PFSK-1 (cell line): Measurements from ENCODE around the gene RASGRF1.

Experiments
- POLR2AphosphoS5 ChIP-seq: IDR thresholded peaks from 2 replicates; pipeline ENCODE4 v1.6.1; 2012; ENCODE audit warnings: low read depth, mild to moderate bottlenecking, control low read depth, low read length, moderate library complexity
- TF ChIP-seq, protein P1 (sequence below), 2 experiments: IDR thresholded peaks; 2 replicates each; pipeline versions ENCODE4 v1.6.1 to v1.8.0; 2011 to 2012; ENCODE audit warnings: low read depth in 2 of 2, low read length in 2 of 2, control low read depth in 1 of 2, inconsistent platforms in 1 of 2, mild to moderate bottlenecking in 1 of 2, moderate library complexity in 1 of 2; ENCODE audit not compliant: insufficient read depth in 1 of 2

DNA sequence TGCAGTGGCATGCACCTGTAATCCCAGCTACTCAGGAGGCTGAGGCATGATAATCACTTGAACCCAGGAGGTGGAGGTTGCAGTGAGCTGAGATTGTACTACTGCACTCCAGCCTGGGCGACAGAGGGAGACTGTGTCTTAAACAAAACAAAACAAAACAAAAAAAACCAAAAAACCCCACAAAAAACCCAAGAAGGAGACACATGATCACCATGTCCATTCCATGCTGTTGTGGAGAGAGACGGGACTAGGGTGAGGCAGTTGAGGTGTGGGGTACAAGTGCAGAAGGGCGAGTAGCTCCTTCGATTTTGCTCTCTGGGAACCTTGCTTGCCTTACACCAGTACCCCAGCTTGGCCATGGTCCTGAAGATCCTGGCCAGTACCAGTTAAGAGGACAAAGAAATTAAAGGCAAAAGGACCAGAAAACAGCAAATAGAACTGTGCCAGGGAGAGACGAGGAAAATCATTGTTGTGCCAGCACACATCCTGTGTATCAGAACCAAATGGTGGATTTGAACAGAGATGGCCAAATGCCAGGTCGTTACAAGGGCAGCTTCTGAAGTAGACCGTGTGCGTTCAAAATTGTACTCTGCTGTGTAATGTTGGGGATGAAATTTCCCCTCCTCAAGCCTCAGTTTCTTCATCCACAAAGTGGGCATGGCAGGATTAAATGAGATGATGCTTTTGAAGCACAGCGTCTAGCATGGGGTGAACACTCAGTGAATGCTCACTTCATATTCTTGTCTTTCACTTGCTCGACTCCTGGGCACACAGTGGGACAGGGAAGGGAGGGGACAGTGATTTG lies 102.8 kb downstream of the RASGRF1 start:
- no peak for TF ChIP-seq POLR2AphosphoS5
- TF ChIP-seq, protein P1, sequence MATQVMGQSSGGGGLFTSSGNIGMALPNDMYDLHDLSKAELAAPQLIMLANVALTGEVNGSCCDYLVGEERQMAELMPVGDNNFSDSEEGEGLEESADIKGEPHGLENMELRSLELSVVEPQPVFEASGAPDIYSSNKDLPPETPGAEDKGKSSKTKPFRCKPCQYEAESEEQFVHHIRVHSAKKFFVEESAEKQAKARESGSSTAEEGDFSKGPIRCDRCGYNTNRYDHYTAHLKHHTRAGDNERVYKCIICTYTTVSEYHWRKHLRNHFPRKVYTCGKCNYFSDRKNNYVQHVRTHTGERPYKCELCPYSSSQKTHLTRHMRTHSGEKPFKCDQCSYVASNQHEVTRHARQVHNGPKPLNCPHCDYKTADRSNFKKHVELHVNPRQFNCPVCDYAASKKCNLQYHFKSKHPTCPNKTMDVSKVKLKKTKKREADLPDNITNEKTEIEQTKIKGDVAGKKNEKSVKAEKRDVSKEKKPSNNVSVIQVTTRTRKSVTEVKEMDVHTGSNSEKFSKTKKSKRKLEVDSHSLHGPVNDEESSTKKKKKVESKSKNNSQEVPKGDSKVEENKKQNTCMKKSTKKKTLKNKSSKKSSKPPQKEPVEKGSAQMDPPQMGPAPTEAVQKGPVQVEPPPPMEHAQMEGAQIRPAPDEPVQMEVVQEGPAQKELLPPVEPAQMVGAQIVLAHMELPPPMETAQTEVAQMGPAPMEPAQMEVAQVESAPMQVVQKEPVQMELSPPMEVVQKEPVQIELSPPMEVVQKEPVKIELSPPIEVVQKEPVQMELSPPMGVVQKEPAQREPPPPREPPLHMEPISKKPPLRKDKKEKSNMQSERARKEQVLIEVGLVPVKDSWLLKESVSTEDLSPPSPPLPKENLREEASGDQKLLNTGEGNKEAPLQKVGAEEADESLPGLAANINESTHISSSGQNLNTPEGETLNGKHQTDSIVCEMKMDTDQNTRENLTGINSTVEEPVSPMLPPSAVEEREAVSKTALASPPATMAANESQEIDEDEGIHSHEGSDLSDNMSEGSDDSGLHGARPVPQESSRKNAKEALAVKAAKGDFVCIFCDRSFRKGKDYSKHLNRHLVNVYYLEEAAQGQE (IDR thresholded peaks at IDR 0.05; ENCODE audit: insufficient read depth in 1 of 2, low read depth in 2 of 2, low read length in 2 of 2) = no peak
